HG03039 (cell line): ENCODE measurements around the gene ESR2.
"Not testable (repeated sequence)": the region's sequence is repeated elsewhere in the genome, so short reads cannot be mapped to it uniquely, and the experiment has no call there.

Experiments
- ATAC-seq: cut with Tn5 transposase; IDR thresholded peaks from one replicate; pipeline ENCODE4 v1.9.1; 2021; ENCODE audit warnings: mild to moderate bottlenecking, moderate library complexity; ENCODE audit not compliant: unreplicated experiment

The ESR2 gene

GRCh38 chr14:64049616-64050381, 244.4 kb downstream of the ESR2 start:
- no peak for ATAC-seq

- no peak for ATAC-seq
Measured at GRCh38 chr14:64045091-64045490, 249.1 kb downstream of the ESR2 start.

GRCh38 chr14:64043296-64043695, 250.9 kb downstream of the ESR2 start:
- not testable (repeated sequence) for ATAC-seq

DNA sequence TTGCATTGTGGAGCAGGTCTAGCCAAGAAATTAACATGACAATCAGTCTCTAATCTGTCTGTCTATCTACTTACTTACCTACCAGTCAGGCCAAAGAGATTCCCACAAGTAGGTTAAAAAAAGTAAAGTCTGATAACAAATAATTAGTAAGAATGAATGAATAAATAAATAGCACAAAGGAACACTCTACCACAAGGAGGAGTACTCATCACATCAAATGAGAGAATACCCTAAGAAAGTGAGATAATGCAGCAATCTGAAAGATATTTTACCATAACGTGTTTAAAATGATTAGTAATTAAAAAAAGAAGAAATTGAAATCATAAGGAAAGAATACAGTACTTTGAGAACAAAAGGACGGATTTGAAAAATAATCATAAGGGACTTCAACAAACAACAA, 254.1 kb downstream of the ESR2 start:
- no peak for ATAC-seq

- no peak for ATAC-seq
Measured at GRCh38 chr14:64038841-64039542, 255.2 kb downstream of the ESR2 start.

GRCh38 chr14:64037869-64038745, 256.1 kb downstream of the ESR2 start:
- not testable (repeated sequence) for ATAC-seq

DNA sequence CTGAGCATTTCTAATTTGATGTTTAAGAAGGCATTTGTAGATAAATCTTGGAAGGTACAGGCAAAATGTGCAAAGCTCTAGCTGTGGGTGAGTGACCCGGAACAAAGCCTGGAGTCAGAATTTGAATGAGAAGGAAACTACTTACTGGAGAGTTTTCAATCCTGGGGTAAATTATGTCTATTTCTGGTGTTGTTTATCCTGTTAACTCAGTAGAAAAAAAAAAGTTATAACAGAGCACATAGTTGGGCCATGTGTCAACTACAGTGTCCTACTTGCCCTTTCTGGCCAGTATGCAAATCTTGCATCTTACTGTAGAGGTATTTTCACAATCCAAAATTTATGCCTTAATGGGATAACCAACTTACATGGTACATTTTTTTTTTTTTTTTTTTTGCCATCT, 259.0 kb downstream of the ESR2 start:
- ATAC-seq: no peak
